Uterus (tissue), 2 donors: ENCODE measurements around the gene ATAD5.

Source experiments
- POLR2A ChIP-seq, 2 donors: fragments of 450-650 bp; IDR thresholded peaks; one replicate each; pipeline ENCODE4 v1.6.1; 2016; ENCODE audit warnings: antibody characterized with exemption in 2 of 2, mild to moderate bottlenecking in 1 of 2, moderate library complexity in 1 of 2
- TF ChIP-seq, protein P1 (sequence below), 4 experiments: fragments of 200-600 bp in 2 of 4; fragments of 450-650 bp in 2 of 4; sonication (generic) in 2 of 4; IDR thresholded peaks; one replicate each; pipeline ENCODE4 v1.5.1; 2016 to 2019; ENCODE audit warnings: antibody characterized with exemption in 4 of 4, mild to moderate bottlenecking in 2 of 4, moderate library complexity in 1 of 4

DNA sequence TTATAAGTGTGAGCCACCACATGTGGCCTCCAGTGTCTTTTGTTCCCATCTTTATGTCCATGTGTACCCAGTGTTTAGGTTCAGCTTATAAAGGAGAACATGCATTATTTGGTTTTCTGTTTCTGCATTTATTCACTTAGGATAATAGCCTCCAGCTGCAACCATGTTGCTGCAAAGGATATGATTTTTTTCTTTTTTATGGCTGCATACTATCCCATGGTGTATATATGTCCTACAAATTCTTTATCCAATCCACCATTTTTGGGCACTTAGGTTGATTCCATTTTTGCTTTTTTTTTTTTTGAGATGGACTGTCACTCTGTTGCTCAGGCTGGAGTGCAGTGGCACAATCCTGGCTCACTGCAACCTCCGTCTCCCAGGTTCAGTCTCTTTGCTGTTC, 32.9 kb downstream of the ATAD5 start:
- no peak for TF ChIP-seq POLR2A (IDR thresholded peaks at IDR 0.05)
- TF ChIP-seq, protein P1, sequence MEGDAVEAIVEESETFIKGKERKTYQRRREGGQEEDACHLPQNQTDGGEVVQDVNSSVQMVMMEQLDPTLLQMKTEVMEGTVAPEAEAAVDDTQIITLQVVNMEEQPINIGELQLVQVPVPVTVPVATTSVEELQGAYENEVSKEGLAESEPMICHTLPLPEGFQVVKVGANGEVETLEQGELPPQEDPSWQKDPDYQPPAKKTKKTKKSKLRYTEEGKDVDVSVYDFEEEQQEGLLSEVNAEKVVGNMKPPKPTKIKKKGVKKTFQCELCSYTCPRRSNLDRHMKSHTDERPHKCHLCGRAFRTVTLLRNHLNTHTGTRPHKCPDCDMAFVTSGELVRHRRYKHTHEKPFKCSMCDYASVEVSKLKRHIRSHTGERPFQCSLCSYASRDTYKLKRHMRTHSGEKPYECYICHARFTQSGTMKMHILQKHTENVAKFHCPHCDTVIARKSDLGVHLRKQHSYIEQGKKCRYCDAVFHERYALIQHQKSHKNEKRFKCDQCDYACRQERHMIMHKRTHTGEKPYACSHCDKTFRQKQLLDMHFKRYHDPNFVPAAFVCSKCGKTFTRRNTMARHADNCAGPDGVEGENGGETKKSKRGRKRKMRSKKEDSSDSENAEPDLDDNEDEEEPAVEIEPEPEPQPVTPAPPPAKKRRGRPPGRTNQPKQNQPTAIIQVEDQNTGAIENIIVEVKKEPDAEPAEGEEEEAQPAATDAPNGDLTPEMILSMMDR (IDR thresholded peaks at IDR 0.05), result no peak
